DOHH2 (cell line): ENCODE measurements around the gene INPP5B.

ENCODE experiments used
- H3F3A ChIP-seq: fragments of 200-600 bp; sonication (generic), shearing (Covaris generic); 2 replicates; pipeline ENCODE4 v1.6.0; 2016; ENCODE audit warnings: antibody characterized with exemption, mild to moderate bottlenecking; ENCODE audit not compliant: control insufficient read depth, insufficient read depth
- H3K27ac ChIP-seq: fragments of 200-600 bp; sonication (generic); 2 replicates; pipeline ENCODE4 v1.5.1; 2014; ENCODE audit warnings: low read depth, mild to moderate bottlenecking, low read length, moderate library complexity
- H3K27me3 ChIP-seq: fragments of 200-600 bp; sonication (generic); 2 replicates; pipeline ENCODE4 v1.6.1; 2014; ENCODE audit warnings: mild to moderate bottlenecking, low read length, mixed read lengths; ENCODE audit not compliant: control insufficient read depth
- H3K36me3 ChIP-seq: fragments of 200-600 bp; sonication (generic); 2 replicates; pipeline ENCODE4 v1.6.1; 2014; ENCODE audit warnings: mild to moderate bottlenecking, low read length, moderate library complexity, mixed read lengths; ENCODE audit not compliant: control insufficient read depth
- H3K4me1 ChIP-seq: fragments of 200-600 bp; sonication (generic); 2 replicates; pipeline ENCODE4 v1.6.1; 2014; ENCODE audit warnings: mild to moderate bottlenecking, low read length, mixed read lengths; ENCODE audit not compliant: control insufficient read depth
- H3K4me2 ChIP-seq: fragments of 200-600 bp; sonication (generic); 2 replicates; pipeline ENCODE4 v1.6.0; 2014; ENCODE audit warnings: mild to moderate bottlenecking, low read length, moderate library complexity
- H3K4me3 ChIP-seq: fragments of 200-600 bp; sonication (generic); 2 replicates; pipeline ENCODE4 v1.5.1; 2014; ENCODE audit warnings: mild to moderate bottlenecking, low read length, mixed read lengths
- H3K79me2 ChIP-seq: fragments of 200-600 bp; sonication (generic); 2 replicates; pipeline ENCODE4 v1.6.1; 2014; ENCODE audit warnings: mild to moderate bottlenecking, low read length, mixed read lengths; ENCODE audit not compliant: control insufficient read depth
- H3K9me2 ChIP-seq: fragments of 200-600 bp; sonication (generic); replicated peaks from 2 replicates; pipeline ENCODE4 v1.6.1; 2014; ENCODE audit warnings: mild to moderate bottlenecking, low read length, mixed read lengths; ENCODE audit not compliant: control insufficient read depth
- H3K9me3 ChIP-seq: fragments of 200-600 bp; sonication (generic); 2 replicates; pipeline ENCODE4 v1.6.1; 2014; ENCODE audit warnings: antibody characterized with exemption, low read length, mixed read lengths; ENCODE audit not compliant: control insufficient read depth, insufficient read depth
- H4K20me1 ChIP-seq: fragments of 200-600 bp; sonication (generic); 2 replicates; pipeline ENCODE4 v1.6.0; 2014; ENCODE audit warnings: low read depth, mild to moderate bottlenecking, antibody characterized with exemption, low read length, moderate library complexity; ENCODE audit not compliant: control insufficient read depth, insufficient read depth
- EZH2phosphoT487 ChIP-seq: fragments of 200-600 bp; sonication (generic); IDR thresholded peaks from 2 replicates; pipeline ENCODE4 v1.6.1; 2017; ENCODE audit warnings: borderline replicate concordance, mild to moderate bottlenecking, antibody characterized with exemption, low read length, moderate library complexity, mixed read lengths
- TF ChIP-seq, protein P1 (sequence below): fragments of 200-600 bp; sonication (generic); IDR thresholded peaks from one replicate; pipeline ENCODE4 v1.5.1; 2014; ENCODE audit warnings: antibody characterized with exemption, mild to moderate bottlenecking, low read depth, low read length; ENCODE audit not compliant: poor library complexity, severe bottlenecking

Gene INPP5B

DNA sequence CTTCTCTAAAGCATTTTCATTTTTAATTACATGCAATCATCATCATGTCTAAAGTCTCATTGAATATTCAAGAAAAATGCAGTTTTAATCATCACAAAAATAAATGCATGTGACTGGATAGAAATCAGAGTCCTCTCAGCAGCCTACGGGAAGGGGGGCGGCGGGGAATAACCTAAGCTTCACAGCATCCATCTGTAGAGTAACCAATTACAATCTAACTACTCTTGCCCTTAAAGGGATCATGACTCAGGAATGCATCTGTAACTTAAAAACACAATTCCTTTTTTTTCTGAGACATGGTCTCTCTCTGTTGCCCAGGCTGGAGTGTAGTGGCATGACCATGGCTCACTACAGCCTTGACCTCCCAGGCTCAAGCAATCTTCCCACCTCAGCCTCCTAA lies 110.1 kb downstream of the INPP5B start:
- no peak overlapping the region for H3K4me3 ChIP-seq
- H3K27ac ChIP-seq, result no peak overlapping the region
- no peaks in the 10 kb centered on the region for H3K4me1 ChIP-seq
- no peaks in the 10 kb centered on the region for H3K9me3 ChIP-seq
- H3K36me3 ChIP-seq, result peaks cover 75% of the 10 kb centered on the region
- H3K27me3 ChIP-seq, result no peaks in the 10 kb centered on the region
- H4K20me1 ChIP-seq, result no peaks in the 10 kb centered on the region
- H3F3A ChIP-seq, result no peaks in the 10 kb centered on the region
- H3K4me2 ChIP-seq, result no peak overlapping the region
- TF ChIP-seq EZH2phosphoT487, result no peak
- TF ChIP-seq, protein P1, sequence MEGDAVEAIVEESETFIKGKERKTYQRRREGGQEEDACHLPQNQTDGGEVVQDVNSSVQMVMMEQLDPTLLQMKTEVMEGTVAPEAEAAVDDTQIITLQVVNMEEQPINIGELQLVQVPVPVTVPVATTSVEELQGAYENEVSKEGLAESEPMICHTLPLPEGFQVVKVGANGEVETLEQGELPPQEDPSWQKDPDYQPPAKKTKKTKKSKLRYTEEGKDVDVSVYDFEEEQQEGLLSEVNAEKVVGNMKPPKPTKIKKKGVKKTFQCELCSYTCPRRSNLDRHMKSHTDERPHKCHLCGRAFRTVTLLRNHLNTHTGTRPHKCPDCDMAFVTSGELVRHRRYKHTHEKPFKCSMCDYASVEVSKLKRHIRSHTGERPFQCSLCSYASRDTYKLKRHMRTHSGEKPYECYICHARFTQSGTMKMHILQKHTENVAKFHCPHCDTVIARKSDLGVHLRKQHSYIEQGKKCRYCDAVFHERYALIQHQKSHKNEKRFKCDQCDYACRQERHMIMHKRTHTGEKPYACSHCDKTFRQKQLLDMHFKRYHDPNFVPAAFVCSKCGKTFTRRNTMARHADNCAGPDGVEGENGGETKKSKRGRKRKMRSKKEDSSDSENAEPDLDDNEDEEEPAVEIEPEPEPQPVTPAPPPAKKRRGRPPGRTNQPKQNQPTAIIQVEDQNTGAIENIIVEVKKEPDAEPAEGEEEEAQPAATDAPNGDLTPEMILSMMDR, result no peak
- H3K9me2 ChIP-seq, result no peaks in the 10 kb centered on the region
- no peaks in the 10 kb centered on the region; the same call in 1 of the 2 replicates for H3K79me2 ChIP-seq

DNA sequence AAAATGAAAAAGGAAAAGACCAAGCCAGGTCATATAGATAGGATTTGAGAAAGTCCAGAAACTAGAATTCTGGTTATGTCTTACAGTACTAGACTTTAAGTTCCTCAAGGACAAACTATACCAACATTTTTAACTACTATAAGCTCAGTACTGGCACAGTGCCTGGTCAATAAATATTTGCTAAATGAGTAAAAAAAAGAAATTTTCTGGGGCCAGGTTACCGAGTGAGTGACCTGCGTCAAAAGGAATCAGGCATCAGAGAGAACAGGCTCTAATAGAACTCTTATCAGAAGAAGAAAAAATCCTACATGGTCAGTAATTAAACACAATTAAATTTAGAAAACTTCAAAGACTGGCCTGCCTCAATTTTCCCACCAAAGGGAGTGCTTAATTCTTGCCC lies 115.0 kb downstream of the INPP5B start:
- no peaks in the 10 kb centered on the region for H3K27me3 ChIP-seq
- H3K36me3 ChIP-seq, result peaks cover 65% of the 10 kb centered on the region
- no peak overlapping the region for H3K27ac ChIP-seq
- H3K4me1 ChIP-seq, result no peaks in the 10 kb centered on the region
- H3K9me3 ChIP-seq, result no peaks in the 10 kb centered on the region
- H3K79me2 ChIP-seq, result no peaks in the 10 kb centered on the region
- H3K4me3 ChIP-seq, result no peak overlapping the region
- H3K9me2 ChIP-seq, result no peaks in the 10 kb centered on the region
- no peaks in the 10 kb centered on the region for H3F3A ChIP-seq
- H3K4me2 ChIP-seq, result no peak overlapping the region
- TF ChIP-seq, protein P1, result no peak
- TF ChIP-seq EZH2phosphoT487, result no peak
- H4K20me1 ChIP-seq, result no peaks in the 10 kb centered on the region

DNA sequence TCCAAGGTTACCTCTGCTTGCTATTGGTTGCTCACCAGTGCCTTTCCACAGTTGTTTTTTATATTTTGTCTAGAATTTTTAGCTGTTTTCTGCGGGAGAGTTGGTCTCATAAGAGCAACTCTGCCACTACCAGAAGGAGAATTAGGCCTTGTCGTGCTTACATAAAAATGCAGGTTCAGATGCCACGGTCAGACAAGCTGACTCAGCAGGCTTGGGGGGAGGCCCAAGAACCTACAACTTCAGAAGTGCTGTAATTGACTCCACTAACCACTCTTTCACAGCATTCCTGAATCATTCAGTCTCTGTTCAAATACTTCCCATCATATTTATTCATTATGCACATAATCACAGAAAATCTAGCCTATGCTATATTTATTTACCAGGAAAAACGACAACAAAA lies 115.7 kb downstream of the INPP5B start:
- Histone ChIP-seq H3K9me3 (no peaks in the 10 kb centered on the region), H3K36me3 (peaks cover 62% of the 10 kb centered on the region), H3K79me2 (no peaks in the 10 kb centered on the region), H3K9me2 (no peaks in the 10 kb centered on the region), H3K4me2 (no peak overlapping the region), H3K27me3 (no peaks in the 10 kb centered on the region), H3K27ac (no peak overlapping the region), H3K4me1 (no peaks in the 10 kb centered on the region), H3F3A (no peaks in the 10 kb centered on the region), H4K20me1 (no peaks in the 10 kb centered on the region), H3K4me3 (no peak overlapping the region)
- TF ChIP-seq EZH2phosphoT487, result no peak
- TF ChIP-seq, protein P1, result no peak
